ENCODE results near the gene NIPAL1.
A peak's percentile ranks its signal among the peaks of the same experiment; 100 is the strongest.

Gene NIPAL1

DNA sequence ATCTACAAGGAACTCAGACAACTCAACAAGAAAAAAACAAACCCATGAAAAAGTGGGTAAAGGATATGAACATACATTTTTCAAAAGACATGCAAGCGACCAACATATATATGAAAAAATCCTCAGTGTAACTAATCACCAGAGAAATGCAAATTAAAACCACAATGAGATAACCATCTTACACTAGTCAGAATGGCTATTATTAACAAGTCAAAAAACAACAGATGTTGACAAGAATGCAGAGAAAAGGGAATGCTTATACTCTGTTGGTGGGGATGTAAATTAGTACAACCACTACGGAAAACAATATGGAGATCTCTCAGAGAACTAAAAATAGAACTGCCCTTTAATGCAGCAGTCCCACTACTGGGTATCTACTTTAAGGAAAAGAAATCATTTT, 12.1 kb downstream of the NIPAL1 start:
- no peak for DNase-seq

DNA sequence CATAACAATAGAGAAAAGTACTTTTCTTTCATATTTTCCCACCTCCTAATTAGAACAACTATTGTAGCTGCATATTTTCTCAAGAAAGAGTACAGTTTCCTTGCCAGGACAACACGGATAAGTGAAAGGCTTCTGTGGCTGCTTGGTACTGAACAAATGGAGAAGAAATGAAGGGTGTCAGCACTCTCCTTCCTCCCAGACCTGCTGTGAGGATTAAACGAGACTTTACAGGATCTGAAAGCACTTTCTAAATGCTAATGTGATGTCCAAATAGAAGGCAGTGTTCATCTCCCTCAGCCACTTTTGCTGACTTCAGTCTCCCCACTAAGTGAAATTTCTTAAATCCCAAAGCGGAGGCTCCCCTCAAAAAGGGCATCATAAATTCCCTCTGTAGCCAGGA, 13.9 kb downstream of the NIPAL1 start:
- no peak for DNase-seq

DNA sequence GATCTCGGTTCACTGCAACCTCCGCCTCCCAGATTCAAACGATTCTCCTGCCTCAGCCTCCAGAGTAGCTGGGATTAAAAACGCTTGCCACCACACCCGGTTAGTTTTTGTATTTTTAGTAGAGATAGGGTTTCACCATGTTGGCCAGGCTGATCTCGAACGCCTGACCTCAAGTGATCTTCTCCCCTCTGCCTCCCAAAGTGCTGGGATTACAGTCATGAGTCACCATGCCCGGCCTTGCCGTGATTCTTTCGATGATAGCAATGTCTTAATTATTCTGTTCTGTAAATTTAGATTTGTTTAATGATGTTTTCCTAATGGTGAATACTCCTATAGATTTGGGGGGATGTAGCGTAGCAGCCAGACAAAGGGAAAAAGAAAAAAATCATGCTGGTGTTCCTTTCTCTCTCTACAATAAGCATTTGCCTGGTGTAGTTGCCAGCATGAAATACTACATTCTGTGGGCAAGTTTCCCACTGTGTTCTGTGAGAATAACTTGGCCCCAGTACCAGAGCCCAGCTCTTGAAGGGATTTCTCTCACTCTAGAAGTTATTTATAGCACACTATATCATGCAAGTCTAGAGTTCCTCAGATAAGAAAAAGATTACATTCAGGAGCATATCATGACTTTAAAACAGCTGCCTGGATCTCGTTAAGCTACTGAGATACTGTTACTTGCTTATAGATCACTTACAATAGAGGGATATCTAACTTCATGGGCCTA, 15.4 kb downstream of the NIPAL1 start:
- no peak for DNase-seq

DNA sequence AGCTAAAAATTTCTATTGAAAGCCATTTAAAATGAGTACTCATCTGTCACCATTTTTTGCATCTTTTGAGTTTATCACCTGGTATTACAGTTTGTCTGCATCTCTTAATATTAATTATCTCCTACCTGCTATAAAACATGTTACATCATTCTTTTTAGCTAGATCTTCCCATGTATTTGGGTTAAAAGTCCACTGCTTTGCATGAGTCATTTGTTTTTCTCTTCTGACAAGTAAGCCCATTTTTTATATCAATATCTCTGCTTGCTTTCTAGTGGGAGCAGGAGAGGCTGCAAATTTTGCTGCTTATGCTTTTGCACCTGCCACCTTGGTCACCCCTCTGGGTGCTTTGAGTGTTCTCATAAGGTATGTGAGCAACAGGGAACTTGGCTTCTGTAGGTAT, 16.1 kb downstream of the NIPAL1 start:
- DNase-seq = no peak

DNA sequence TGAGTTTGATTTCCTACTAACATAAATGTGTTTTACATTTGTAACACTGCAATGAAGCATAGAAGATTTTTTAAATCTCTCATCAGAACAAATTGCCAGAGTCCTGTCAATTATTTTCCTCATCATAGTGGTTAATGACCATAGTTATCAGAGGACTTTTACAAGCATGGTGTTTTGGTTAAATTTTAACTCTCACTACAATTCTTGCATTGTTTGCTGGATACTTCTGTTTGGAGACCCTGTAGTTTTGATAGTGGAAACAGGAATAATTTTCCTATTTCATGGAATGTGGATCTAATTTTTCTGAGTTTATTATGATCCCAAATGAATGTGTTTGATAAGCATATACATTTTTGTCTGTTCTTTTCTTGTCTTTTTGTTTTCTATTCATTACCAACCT, 16.8 kb downstream of the NIPAL1 start:
- no peak for DNase-seq

DNA sequence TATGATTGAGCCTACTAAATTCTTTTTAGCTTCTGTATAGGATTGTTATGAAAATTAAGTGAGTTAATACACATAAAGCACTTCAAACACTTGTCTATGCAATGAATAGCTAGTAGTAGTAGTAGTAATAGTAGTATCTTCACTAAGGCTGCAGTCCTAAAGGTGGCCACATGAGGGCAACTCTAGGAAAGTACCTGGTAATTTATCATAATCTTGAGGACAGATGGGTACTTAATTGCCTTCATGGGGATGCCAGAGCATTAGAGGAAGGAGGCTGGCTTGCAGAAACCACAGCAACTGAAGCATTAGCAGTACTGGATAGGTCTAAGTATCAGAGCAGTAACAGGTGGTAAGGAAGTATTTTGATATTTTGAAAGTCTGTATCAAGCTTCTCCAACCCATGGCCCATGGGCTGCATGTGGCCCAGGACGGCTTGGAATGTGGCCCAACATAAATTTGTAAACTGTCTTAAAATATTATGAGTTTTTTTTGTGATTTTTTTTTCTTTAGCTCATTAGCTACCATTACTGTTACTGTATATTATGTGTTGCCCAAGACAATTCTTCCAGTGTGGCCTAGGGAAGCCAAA, 17.3 kb downstream of the NIPAL1 start:
- peak; percentile 72 for DNase-seq

DNA sequence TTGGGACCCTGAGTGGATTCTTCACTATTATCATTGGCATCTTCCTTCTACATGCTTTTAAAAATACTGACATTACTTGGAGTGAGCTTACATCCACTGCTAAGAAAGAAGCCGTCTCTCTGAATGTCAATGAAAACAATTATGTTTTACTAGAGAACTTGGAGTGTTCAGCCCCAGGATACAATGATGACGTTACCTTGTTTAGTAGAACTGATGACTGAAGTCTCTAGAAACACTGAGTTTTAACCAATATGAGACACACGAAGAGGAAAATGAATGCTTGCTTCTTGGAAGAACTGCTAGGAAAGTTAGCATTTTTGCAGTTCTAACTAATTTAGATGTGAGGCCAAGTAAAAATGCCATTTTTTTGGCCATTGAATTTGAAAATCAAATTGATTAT, 19.4 kb downstream of the NIPAL1 start:
- no peak for DNase-seq

DNA sequence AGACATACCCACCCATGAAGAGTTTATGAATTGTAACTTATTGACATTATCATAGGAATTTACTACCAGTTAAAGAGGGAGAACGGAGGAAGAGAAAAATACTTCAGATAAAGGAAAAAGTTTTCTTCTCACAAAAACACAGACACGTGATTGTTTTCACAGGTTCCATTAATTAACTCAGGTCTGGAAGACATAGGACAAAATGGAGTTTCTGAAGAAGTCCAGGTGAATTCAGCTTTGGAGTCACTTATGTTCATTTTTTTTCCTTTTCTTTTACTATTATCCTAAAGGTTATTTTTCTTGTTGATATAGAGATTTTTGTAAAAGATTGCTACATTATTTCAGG, 20.5 kb downstream of the NIPAL1 start:
- no peak for DNase-seq

DNA sequence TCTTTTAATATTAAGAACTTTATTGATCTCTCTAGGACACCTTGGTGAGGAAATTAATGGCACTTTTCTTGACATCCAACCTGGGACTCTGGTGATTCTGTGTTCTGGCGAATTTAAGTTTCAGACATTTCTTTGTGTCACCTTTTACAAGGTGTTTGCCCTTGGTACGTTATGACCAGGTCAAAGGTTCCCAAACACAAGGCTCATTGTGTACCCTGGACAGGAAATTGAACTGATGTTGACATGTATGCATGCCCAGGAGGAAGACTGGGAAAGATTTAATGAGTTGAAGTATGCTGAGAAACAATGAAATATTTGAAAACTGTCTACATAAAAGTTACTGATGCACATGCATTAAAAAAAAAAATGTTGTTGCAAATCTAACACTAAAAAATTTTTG, 22.1 kb downstream of the NIPAL1 start:
- no peak for DNase-seq

DNA sequence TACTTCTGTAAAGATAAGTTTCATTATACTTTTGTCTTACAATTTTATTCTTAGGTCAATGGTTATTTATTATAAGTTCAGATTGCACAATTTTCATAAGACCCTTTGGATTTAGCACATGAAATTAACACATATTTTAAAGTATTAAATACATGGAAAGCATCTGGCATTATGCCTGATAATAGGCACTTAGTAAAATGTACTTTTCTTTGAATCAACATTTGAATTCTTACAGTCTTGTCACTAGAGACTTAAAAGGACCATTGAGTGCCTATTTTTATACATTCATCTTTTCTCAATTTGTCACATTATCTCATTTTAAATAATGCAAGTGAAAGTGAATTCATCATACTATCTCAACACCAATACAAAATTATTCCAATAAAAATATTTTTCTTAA, 23.0 kb downstream of the NIPAL1 start:
- no peak for DNase-seq

DNA sequence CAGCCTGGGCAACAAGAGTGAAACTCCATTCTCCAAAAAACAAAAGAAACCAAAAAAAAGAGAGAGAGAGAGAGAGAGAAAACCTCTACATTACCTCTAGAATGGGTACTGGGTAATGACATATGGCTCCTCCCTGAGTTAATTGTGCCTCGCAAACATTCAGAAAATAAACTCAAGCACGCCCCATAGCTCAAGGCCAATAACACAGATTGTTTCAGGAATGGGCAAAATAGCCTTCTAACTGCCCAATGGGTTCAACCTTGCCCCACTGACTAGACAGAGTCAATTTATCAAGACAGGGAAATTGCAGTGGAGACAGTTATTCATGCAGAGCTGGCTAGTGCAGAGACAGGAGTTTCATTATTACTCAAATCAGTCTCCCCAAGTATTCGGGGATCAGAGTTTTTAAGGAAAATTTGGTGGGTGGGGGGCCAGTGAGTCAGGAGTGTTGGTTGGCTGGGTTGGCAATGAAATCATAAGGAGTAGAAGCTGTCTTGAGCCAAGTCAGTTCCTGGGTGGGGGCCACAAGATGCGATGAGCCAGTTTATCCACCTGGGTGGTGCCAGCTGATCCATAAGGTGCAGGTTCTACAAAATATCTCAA, 25.1 kb downstream of the NIPAL1 start:
- no peak for DNase-seq

DNA sequence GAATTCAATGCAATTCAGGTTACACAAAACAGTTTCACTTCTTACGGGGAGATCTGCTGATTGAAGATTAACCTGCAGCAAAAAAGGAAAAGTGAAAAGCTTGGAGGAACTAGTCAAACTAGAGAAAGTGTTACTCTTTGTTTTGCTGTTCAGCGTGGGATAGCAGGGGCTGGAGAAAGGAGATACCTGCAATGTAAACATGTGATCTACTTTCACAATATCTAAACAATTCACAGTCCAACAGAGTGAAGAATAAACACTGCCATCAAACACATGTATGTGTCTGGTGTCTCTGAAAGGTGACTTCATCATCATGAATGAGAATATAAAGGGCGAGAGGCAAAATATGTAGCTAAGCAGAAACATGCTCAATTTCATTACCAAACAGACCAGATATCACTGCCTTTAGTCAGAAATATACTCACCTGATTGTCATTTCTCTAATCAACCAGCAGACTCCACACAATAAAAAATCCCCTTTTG, 26.4 kb downstream of the NIPAL1 start:
- DNase-seq = no peak

DNA sequence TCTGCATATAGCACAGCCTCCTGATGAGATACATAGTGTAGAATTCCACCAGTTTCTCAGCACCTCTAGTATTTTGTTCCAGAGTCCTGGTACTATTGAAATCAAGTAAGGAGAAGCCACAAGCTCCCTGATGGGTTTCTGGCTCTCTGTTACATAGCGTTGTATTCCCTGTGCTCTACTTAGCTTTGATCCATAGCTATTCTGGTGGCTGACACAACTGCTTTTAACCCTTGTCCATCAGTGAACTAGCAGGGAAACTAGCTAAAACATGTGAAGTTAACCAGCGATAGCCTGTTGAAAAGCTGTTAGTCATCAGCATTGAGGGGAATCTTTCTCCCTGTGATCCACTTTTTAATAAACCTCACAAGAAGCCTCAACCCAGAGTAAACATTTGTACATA, 26.9 kb downstream of the NIPAL1 start:
- DNase-seq = no peak

DNA sequence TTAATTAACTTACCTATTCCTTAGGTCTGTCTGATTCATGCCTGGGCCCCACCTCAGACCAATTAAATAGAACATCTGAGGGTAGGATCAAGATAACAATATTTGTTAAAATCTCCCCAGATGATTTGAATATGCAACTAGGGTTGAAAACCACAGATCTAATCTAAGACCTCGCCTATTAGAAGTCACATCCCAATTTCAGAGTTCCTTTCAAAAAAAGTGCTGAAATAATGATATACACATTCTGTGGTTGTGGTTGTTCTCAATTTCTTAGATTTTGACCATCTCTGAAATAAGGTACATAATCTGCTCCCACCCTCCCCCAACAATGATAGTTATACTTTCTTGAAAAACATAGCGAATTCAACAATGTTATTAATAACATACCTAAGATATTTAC, 27.7 kb downstream of the NIPAL1 start:
- DNase-seq = no peak

DNA sequence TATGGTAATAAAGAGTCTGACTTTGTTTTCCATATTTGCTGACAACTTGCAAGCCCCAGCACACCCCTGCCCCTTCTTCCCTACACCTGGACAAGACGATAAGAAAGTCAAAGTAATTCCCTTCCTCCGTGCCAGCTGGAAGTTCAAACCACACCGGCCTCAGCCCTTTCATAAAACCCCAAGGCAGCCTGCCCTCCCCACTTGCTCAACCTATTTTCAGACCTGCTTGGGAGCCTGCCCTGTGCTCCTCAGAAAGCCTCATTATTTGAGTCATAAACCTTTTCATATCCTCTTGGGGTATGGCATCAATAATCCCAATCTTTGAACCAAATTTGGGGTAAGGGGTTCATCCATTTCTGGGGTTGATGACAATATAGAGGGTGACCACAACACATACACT, 29.5 kb downstream of the NIPAL1 start:
- DNase-seq = no peak

DNA sequence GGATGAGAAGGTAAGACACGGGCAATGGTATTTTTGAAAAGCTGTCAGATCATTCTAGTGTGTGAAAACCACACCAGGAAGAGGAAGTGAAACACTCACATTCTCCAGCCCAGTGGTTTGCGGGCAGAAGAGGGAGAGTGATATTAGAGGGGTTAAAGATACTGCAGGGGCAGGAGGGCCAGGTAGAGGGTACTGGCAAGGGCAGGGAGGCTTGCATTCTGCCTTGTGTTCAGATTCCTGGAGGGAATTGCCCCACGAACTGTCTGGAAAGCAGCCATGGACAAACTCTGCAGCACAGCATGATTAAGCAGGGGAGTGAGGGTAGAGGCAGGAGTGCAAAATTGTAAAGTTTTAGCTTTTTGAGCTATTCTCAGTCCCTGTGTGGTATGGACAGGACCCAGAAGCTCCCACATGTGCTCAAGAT, 30.9 kb downstream of the NIPAL1 start:
- peak; percentile 62 for DNase-seq

DNA sequence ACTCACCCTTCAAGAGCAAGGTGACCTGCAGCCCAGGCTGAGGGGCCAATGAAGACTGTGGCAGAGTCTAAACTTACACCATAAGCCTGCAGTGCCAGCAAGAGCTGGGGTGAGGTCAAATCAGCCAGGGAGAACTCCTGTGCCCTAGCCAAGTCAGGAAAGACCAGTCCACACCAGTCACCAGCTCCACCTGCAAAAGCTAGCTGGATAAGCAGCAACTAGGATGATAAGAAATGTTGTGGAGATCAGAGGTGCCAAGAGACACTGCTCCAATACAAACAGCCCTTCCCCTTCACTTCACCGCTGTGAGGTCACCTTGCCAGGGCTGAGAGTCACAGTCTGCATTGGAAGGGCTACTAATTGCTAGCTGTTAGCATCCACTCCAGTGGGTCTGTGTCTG, 31.3 kb downstream of the NIPAL1 start:
- DNase-seq = no peak

DNA sequence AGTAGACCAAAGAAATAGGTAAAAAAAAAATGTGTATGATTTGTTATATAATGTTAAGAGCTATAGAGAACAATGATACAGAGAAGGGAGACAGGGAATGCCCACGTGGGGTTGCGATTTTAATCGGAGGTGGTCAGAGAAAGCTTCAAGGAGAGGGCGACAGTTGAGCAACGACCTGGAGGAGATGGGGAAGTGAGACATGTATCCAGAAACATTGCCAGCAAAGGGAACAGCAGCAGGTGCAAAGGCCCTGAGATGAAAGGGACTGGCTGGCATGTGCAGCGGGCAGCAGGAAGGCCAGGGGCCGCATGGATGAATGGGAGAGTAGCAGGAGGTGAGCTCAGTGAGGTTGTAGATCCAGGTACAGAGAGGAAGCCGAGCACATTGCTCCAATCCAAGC, 32.9 kb downstream of the NIPAL1 start:
- no peak for DNase-seq

DNA sequence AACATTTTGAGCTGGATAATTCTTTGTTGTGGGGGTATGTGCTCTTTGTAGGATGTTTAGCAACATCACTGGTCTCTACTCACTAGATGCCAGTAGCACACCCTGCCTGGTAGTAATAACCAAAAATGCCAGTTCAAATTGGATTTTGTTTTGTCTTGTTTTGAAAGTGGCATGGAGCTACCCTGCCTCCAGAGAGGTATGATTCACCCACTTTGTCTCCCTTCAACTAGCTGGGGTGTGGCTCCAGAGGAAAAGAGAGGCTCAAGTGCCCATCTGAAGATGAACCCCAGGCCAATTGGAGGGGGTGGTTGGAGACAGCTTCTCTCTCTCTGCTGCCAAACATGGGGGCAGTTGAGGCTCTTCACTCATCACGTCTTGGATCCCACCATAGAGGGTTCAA, 34.5 kb downstream of the NIPAL1 start:
- no peak for DNase-seq

DNA sequence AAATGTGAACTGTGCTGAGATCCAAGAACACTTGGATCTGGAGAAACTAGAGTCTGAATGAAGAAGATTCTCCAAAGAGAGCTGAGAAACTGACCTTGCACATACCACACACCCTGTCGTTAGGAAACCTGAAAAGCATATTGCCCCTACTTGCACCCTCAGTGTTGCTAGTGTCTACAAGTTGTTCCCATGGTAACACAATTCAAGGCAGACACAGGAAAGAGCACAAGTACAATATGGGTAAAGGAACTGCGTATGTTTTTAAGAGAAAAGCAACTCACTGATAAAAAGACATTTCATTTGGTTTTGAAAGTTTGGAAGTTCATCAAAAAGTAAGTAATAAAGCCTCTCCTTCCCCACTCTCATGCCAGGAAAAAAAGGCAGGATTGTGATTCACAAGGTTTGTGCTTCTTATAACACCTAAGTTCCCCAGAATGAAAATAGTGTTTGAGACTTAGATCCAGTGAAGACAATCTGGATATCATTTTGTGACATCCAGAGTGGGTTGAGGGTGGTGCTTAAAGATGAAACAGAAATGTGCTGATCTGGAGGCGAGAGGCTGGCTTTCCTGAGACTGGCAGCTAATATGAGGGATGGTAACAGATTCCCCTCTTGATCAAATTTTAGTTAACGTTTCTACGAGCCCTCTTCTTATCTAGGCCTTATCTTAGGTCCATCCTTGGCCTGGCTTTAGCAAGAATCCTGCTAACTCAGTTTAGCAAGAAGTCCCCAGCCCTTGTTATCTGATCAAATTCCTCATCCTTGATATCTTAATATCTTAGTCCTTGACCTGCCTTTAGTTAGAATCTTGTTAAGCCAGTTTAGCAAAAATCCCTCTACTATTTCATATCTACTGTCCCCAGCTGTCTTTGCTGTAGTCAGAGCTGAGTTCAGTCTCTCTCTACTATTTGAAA, 42.3 kb downstream of the NIPAL1 start:
- DNase-seq = no peak

DNA sequence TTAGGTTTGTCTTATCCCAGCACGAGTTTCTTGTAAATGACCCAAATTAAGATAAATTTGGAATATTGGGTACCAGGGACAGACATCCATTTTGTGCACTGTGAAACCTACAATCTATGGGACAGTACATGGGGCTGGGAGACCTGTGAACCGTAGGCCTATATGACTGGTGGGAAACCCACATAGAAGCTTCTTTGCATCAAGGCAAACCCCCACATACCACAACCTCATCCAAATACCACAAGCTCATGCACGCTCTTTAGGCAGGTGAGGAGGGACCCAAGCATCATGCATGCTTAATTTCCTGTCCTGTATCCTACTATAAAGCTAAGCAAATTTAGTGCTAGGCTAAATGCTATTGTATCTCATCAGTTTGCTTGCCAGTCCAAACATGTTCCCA, 47.8 kb downstream of the NIPAL1 start:
- no peak for DNase-seq

DNA sequence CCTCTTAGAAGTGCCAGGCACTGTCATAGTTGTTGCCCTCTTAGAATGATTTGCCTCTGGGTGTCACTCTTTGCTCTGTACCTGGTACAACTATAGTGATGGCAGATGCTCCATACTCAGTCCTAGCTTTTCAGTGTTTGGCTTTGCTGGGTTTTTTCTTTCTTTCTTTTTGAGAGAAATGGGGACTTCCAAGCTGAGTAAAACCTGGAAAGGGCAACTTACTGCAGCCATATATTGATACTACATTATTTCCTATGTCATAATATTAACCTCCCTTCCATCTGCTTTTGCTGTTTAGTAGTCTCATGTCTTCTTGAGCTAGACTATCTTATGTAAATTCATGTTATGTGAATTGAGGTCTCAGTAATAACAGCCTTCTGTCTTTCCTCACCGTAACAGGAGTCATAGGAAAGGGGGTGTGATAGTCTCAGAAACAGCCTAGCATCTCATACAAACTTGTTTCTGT, 49.0 kb downstream of the NIPAL1 start:
- no peak for DNase-seq

DNA sequence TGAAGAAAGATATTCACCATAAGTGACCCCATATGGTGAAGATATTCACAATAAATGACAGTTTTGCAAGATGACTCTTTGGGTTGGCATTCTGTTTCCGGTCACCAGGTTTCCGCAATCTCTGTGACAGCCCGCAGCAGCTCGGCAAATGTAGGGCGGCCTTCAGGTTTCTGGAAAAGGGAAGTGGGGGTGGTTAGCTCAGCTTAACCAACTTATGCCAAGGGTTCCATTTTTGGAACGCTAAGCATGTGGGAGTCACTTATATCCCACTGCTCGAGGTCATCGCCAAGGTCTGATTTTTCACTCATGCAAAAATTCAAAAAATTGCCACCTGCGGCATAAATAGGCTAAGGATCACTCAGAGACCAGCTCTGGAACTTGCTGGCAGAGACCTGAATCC, 51.0 kb downstream of the NIPAL1 start:
- DNase-seq = no peak
